Measurements from ENCODE around the gene PODNL1.

DNA sequence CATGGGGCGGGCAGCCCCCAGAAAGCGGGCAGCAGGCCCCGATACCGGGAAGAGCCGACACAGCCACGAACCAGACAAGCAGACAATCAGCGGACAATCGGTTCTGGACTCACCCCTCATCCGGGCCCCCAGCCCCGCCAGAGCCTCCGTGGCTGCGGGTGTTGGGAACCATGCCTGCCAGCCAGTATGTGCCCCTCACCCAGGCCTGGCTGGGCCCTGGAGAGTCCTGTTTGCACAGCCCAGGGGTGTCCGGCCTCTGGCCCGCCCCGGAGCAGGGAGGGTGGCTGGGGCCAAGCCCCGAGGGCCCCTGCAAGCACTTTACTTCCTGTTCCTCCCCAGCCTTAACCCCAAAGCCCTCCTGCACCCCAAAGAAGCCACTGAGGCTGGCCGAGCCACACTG lies 7.8 kb downstream of the PODNL1 start:
- no peak for TF ChIP-seq POLR2A (IDR thresholded peaks at IDR 0.05; ENCODE audit: low read length)
- TF ChIP-seq GATA1 (IDR thresholded peaks at IDR 0.05; ENCODE audit: low read depth, low read length), result no peak
